ENCODE data around the gene ZNF639.

DNA sequence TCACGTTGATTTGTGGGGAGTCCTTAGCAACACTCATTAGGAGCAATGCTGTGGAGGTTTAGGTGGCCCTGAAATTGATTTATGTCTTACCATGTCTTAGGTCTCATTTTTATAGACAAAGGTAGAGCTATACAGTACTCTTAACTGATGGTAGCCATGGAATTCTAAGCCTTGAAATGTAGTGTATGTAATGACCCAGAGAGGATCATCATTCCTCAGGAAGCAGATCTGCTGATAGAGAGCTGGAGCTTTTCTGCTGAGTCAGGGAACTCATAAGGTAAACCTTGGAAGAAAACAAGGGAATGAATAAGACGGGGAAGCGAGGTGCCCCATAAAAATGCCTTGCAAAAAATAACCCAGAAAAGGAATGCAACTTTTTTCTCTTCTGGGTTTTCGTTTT, 34.0 kb upstream of the ZNF639 start:
- TF ChIP-seq, protein P1, sequence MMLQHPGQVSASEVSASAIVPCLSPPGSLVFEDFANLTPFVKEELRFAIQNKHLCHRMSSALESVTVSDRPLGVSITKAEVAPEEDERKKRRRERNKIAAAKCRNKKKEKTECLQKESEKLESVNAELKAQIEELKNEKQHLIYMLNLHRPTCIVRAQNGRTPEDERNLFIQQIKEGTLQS (IDR thresholded peaks at IDR 0.05) = no peak
- TF ChIP-seq, protein P1 (CRISPR knock-in tag; conservative IDR thresholded peaks at IDR 0.05) = no peak
- TF ChIP-seq MAFF (IDR thresholded peaks at IDR 0.05; ENCODE audit: low read length) (peak; percentile 99), MYC (IDR thresholded peaks at IDR 0.05; ENCODE audit: low read depth, low read length) (0 out of 2 replicates have a peak, but pooled peaks have one; percentile 28), MYC (CRISPR knock-in tag; IDR thresholded peaks at IDR 0.05; ENCODE audit: borderline replicate concordance, low read depth) (no peak), NR1H2 (CRISPR knock-in tag; IDR thresholded peaks at IDR 0.05) (no peak), RBM39 (optimal IDR thresholded peaks at IDR 0.05; ENCODE audit: low read depth, low read length) (no peak), POLR2G (IDR thresholded peaks at IDR 0.05; ENCODE audit: low read depth, low read length) (no peak), SMARCA5 (IDR thresholded peaks at IDR 0.05) (no peak), NFE2L1 (tag; IDR thresholded peaks at IDR 0.05; ENCODE audit: borderline replicate concordance, low read depth) (0 out of 2 replicates have a peak, but pooled peaks have one; percentile 51)
- TF ChIP-seq, protein P2, sequence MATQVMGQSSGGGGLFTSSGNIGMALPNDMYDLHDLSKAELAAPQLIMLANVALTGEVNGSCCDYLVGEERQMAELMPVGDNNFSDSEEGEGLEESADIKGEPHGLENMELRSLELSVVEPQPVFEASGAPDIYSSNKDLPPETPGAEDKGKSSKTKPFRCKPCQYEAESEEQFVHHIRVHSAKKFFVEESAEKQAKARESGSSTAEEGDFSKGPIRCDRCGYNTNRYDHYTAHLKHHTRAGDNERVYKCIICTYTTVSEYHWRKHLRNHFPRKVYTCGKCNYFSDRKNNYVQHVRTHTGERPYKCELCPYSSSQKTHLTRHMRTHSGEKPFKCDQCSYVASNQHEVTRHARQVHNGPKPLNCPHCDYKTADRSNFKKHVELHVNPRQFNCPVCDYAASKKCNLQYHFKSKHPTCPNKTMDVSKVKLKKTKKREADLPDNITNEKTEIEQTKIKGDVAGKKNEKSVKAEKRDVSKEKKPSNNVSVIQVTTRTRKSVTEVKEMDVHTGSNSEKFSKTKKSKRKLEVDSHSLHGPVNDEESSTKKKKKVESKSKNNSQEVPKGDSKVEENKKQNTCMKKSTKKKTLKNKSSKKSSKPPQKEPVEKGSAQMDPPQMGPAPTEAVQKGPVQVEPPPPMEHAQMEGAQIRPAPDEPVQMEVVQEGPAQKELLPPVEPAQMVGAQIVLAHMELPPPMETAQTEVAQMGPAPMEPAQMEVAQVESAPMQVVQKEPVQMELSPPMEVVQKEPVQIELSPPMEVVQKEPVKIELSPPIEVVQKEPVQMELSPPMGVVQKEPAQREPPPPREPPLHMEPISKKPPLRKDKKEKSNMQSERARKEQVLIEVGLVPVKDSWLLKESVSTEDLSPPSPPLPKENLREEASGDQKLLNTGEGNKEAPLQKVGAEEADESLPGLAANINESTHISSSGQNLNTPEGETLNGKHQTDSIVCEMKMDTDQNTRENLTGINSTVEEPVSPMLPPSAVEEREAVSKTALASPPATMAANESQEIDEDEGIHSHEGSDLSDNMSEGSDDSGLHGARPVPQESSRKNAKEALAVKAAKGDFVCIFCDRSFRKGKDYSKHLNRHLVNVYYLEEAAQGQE (IDR thresholded peaks at IDR 0.05; ENCODE audit: borderline replicate concordance) = no peak
- TF ChIP-seq, protein P2 (CRISPR knock-in tag; IDR thresholded peaks at IDR 0.05; ENCODE audit: low read depth) = no peak
- TF ChIP-seq, protein P3, sequence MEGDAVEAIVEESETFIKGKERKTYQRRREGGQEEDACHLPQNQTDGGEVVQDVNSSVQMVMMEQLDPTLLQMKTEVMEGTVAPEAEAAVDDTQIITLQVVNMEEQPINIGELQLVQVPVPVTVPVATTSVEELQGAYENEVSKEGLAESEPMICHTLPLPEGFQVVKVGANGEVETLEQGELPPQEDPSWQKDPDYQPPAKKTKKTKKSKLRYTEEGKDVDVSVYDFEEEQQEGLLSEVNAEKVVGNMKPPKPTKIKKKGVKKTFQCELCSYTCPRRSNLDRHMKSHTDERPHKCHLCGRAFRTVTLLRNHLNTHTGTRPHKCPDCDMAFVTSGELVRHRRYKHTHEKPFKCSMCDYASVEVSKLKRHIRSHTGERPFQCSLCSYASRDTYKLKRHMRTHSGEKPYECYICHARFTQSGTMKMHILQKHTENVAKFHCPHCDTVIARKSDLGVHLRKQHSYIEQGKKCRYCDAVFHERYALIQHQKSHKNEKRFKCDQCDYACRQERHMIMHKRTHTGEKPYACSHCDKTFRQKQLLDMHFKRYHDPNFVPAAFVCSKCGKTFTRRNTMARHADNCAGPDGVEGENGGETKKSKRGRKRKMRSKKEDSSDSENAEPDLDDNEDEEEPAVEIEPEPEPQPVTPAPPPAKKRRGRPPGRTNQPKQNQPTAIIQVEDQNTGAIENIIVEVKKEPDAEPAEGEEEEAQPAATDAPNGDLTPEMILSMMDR (IDR thresholded peaks at IDR 0.05 in 2 of 3, conservative IDR thresholded peaks at IDR 0.05 in 1 of 3; ENCODE audit: insufficient read depth in 2 of 3, low read depth in 1 of 3, low read length in 3 of 3) = no peak
- TF ChIP-seq, protein P4, sequence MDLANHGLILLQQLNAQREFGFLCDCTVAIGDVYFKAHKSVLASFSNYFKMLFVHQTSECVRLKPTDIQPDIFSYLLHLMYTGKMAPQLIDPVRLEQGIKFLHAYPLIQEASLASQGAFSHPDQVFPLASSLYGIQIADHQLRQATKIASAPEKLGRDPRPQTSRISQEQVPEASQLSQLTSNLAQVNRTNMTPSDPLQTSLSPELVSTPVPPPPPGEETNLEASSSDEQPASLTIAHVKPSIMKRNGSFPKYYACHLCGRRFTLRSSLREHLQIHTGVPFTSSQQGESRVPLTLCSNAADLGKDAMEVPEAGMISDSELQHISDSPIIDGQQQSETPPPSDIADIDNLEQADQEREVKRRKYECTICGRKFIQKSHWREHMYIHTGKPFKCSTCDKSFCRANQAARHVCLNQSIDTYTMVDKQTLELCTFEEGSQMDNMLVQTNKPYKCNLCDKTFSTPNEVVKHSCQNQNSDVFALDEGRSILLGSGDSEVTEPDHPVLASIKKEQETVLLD (IDR thresholded peaks at IDR 0.05) = no peak

All from K562 (cell line).